HEK293T (cell line): Measurements from ENCODE around the gene PSME3IP1.
"Not testable (repeated sequence)": the region's sequence is repeated elsewhere in the genome, so short reads cannot be mapped to it uniquely, and the experiment has no call there.

ENCODE experiments used
- CTCF ChIA-PET: fragments of 350-600 bp; formaldehyde crosslinking; extraction: SDS; loops from one replicate; lab custom pipeline; 2021; ENCODE audit warnings: antibody characterized with exemption, inconsistent platforms; lab: Yijun Ruan, JAX
- POLR2A ChIA-PET: fragments of 350-600 bp; formaldehyde crosslinking; extraction: SDS; loops from one replicate; lab custom pipeline; 2020; ENCODE audit warnings: antibody characterized with exemption, inconsistent platforms; lab: Yijun Ruan, JAX
- DNase-seq: peaks from one replicate; pipeline ENCODE4 v3.0.0; 2012; ENCODE audit warnings: mixed read lengths; ENCODE audit errors: extremely low spot score
- ARNT ChIP-seq: fragments of 450-650 bp; IDR thresholded peaks from 2 replicates; pipeline ENCODE4 v1.6.1; 2017; ENCODE audit warnings: mild to moderate bottlenecking
- BHLHE40 ChIP-seq: fragments of 450-650 bp; IDR thresholded peaks from 2 replicates; pipeline ENCODE4 v1.6.1; 2016; ENCODE audit warnings: mild to moderate bottlenecking, moderate library complexity, borderline replicate concordance
- CTBP1 ChIP-seq: fragments of 450-650 bp; IDR thresholded peaks from 2 replicates; pipeline ENCODE4 v1.6.1; 2016; ENCODE audit warnings: borderline replicate concordance
- ELF4 ChIP-seq: fragments of 450-650 bp; IDR thresholded peaks from 2 replicates; pipeline ENCODE4 v1.6.1; 2017; ENCODE audit warnings: antibody characterized with exemption
- FOXA1 ChIP-seq: fragments of 450-650 bp; IDR thresholded peaks from 2 replicates; pipeline ENCODE4 v1.6.1; 2016; ENCODE audit warnings: mild to moderate bottlenecking
- FOXK2 ChIP-seq: fragments of 450-650 bp; IDR thresholded peaks from 2 replicates; pipeline ENCODE4 v1.6.1; 2016; ENCODE audit warnings: mild to moderate bottlenecking
- FOXM1 ChIP-seq: fragments of 450-650 bp; IDR thresholded peaks from 2 replicates; pipeline ENCODE4 v1.6.1; 2017; ENCODE audit warnings: mild to moderate bottlenecking, borderline replicate concordance
- HDGF ChIP-seq: fragments of 450-650 bp; IDR thresholded peaks from 2 replicates; pipeline ENCODE4 v1.6.1; 2017; ENCODE audit warnings: antibody characterized with exemption, borderline replicate concordance
- L3MBTL2 ChIP-seq: fragments of 450-650 bp; conservative IDR thresholded peaks from 2 replicates; pipeline ENCODE4 v1.6.1; 2016; ENCODE audit warnings: mild to moderate bottlenecking
- LEF1 ChIP-seq: fragments of 450-650 bp; IDR thresholded peaks from 2 replicates; pipeline ENCODE4 v1.6.1; 2017; ENCODE audit warnings: mild to moderate bottlenecking, borderline replicate concordance
- NFRKB ChIP-seq: fragments of 450-650 bp; IDR thresholded peaks from 2 replicates; pipeline ENCODE4 v1.6.1; 2016; ENCODE audit warnings: mild to moderate bottlenecking, moderate library complexity
- SP1 ChIP-seq: fragments of 450-650 bp; IDR thresholded peaks from 2 replicates; pipeline ENCODE4 v1.6.1; 2017
- SUZ12 ChIP-seq: fragments of 450-650 bp; IDR thresholded peaks from 2 replicates; pipeline ENCODE4 v1.6.1; 2016; ENCODE audit warnings: mild to moderate bottlenecking
- TARDBP ChIP-seq: fragments of 450-650 bp; IDR thresholded peaks from 2 replicates; pipeline ENCODE4 v1.6.1; 2016
- ZNF384 ChIP-seq: fragments of 450-650 bp; IDR thresholded peaks from 2 replicates; pipeline ENCODE4 v1.6.1; 2016
- TF ChIP-seq, protein P1 (sequence below): fragments of 450-650 bp; IDR thresholded peaks from 2 replicates; pipeline ENCODE4 v1.6.1; 2016

The PSME3IP1 gene

DNA sequence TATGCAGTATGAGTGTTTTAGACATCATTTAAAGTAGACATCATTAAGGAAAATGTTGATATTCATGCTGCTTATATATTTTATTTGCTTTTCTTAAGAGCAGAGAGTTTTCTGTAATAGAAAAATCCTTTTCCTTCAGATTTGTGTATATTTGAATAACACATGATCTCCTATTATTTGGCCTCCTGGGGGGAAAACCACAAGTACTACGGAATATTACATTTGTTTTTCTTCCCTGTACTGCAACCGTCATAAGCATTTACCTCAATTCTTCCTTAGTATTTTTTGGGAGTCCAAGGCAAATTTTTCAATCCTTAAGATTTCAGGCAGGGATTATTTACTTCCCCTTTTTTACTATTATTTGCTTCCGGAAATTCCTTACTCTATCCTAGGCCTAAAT lies 6.3 kb upstream of the PSME3IP1 start:
- ChIA-PET CTCF (no interaction called here), POLR2A (no interaction called here)
- TF ChIP-seq CTBP1 (no peak), BHLHE40 (no peak), LEF1 (no peak), FOXA1 (no peak), FOXK2 (no peak), TARDBP (no peak), HDGF (no peak), ZNF384 (no peak), ARNT (no peak), FOXM1 (no peak), SP1 (no peak), NFRKB (no peak), L3MBTL2 (no peak), SUZ12 (no peak), ELF4 (no peak)
- TF ChIP-seq, protein P1, sequence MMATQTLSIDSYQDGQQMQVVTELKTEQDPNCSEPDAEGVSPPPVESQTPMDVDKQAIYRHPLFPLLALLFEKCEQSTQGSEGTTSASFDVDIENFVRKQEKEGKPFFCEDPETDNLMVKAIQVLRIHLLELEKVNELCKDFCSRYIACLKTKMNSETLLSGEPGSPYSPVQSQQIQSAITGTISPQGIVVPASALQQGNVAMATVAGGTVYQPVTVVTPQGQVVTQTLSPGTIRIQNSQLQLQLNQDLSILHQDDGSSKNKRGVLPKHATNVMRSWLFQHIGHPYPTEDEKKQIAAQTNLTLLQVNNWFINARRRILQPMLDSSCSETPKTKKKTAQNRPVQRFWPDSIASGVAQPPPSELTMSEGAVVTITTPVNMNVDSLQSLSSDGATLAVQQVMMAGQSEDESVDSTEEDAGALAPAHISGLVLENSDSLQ = no peak
- no peak for DNase-seq

DNA sequence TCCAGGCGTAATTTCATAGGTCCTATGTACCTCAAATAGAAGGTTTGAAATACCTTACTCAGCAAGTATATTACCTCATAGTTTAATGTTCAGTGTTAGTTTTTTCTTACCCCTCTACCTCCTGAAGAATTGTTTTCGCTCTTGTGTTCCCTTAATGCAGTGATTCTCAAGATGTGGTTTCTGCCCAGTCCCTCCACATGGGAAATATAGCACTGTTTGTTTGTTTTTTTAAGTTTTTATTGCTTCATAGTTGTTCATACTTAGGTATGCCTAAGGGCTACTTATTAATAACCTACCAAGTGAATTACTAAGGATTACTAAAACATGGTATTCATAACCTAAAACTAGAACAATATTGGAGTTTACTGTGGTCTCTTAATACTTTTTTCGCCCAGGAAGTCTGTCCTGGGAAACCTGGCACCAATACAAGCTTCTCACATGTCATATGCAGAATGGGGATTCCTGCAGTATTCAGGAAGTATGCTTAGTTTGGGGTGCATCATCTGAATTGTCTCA lies 5.3 kb upstream of the PSME3IP1 start:
- ChIA-PET CTCF (no interaction called here), POLR2A (no interaction called here)
- no peak for DNase-seq
- TF ChIP-seq SP1 = no peak
- TF ChIP-seq CTBP1 = no peak
- TF ChIP-seq, protein P1 = no peak
- TF ChIP-seq FOXK2 = no peak
- TF ChIP-seq ELF4 = no peak
- no peak for TF ChIP-seq SUZ12
- TF ChIP-seq ZNF384 = no peak
- TF ChIP-seq FOXA1 = no peak
- no peak for TF ChIP-seq FOXM1
- no peak for TF ChIP-seq BHLHE40
- no peak for TF ChIP-seq HDGF
- TF ChIP-seq LEF1 = no peak
- no peak for TF ChIP-seq TARDBP
- TF ChIP-seq ARNT = no peak
- TF ChIP-seq L3MBTL2 = no peak
- TF ChIP-seq NFRKB = no peak

DNA sequence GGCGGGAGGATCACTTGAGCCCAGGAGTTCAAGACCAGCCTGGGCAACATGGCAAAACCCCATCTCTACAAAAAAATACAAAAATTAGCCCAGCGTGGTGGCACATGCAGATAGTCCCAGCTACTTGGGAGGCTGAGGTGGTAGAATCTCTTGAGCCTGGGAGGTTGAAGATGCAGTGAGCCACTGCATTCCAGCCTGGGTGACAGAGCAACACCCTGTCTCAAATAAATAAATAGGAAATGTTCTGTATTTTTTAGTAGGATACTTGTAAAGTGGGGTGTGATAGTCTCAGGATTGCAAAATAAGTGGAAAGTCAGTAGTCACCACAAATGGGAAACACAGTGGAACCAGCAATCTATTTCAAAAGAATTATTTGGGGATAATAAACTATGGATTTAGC lies 4.3 kb upstream of the PSME3IP1 start:
- CTCF ChIA-PET = no interaction called here
- no peak for DNase-seq
- POLR2A ChIA-PET = no interaction called here
- TF ChIP-seq BHLHE40 (no peak), NFRKB (no peak), HDGF (no peak), L3MBTL2 (no peak), FOXA1 (no peak), ELF4 (no peak)
- TF ChIP-seq, protein P1 = no peak

DNA sequence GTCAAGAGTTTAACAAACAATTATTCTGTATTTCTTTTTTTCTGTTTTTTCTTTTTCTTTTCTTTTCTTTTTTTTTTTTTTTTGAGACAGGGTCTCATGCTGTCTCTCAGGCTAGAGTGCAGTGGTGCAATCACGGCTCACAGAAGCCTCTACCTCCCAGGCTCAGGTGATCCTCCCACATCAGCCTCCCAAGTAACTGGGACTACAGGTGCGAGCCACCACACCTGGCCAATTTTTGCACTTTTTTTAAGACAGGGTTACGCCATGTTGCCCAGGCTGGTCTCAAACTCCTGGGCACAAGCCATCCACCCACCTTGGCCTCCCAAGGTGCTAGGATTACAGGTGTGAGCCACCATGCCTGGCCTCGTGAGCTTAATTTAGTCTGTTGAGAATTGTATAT lies 3.7 kb upstream of the PSME3IP1 start:
- CTCF ChIA-PET = not testable (repeated sequence)

DNA sequence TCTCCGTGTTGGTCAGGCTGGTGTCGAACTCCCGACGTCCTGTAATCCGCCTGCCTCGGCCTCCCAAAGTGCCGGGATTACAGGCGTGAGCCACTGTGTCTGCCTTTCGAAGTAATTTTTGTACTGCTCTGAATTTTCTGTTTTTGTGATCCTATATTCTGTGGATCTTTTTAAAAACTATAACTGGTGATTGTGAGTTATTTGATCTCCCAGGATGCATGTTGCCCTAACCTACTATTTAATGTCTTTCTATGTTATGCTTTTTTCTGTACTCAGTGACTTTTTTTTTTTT lies 2.8 kb upstream of the PSME3IP1 start:
- TF ChIP-seq ZNF384 = peak; percentile 83
- no peak for TF ChIP-seq ELF4
- ChIA-PET CTCF (no interaction called here), POLR2A (interaction anchor here (1.1 kb wide), 1 partner anchor 53 kb away, joined by 4 read pairs; no protein-coding TSS in a partner anchor)
- no peak for DNase-seq

More for the DNA sequence above, 3.7 kb upstream of the PSME3IP1 start:
- DNase-seq, POLR2A ChIA-PET: not testable (repeated sequence)

DNA sequence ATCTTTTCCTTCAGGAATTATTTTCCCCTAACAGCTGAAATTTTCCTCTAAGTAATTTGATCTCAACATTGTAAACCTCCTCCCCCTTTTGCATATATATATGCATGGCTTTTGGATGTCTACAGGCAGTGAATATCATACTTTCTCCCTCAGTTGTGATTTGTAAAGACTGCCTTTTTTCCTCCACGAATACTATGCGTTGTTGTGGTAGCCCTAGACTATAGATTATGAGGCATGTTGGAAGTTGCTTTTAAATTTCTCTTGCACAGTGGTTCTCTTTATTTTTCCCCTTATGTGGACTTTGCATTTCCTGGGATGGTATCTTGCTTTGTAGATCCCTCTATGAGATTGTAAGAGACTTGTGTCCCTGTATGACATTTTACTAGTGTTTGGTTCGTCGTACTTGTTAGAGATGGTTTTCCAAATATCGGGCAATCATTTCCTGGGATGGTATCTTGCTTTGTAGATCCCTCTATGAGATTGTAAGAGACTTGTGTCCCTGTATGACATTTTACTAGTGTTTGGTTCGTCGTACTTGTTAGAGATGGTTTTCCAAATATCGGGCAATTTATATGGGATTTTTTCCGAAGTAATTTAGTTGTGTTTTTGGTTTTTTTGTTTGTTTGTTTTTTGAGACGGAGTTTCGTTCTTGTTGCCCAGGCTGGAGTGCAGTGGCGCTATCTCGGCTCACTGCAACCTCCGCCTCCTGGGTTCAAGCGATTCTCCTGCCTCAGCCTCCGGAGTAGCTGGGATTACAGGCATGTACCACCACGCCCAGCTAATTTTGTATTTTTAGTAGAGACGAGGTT lies 2.3 kb upstream of the PSME3IP1 start:
- not testable (repeated sequence) for DNase-seq
- ChIA-PET CTCF (interaction anchor here (1.1 kb wide), 1 partner anchor 224 kb away, joined by 3 read pairs; no protein-coding TSS in a partner anchor), POLR2A (interaction anchor here (1.1 to 2.8 kb wide), 2 partner anchors 53 to 57 kb away, joined by 4 to 16 read pairs; partner anchors contain the start of gene ARL2BP)
